HEK293T (cell line): ENCODE measurements around the gene HBQ1.
A peak's percentile ranks its signal among the peaks of the same experiment; 100 is the strongest.
"Not testable (repeated sequence)": the region's sequence is repeated elsewhere in the genome, so short reads cannot be mapped to it uniquely, and the experiment has no call there.

Source experiments
- CTCF ChIA-PET: fragments of 350-600 bp; formaldehyde crosslinking; extraction: SDS; loops from one replicate; lab custom pipeline; 2021; ENCODE audit warnings: antibody characterized with exemption, inconsistent platforms; lab: Yijun Ruan, JAX
- POLR2A ChIA-PET: fragments of 350-600 bp; formaldehyde crosslinking; extraction: SDS; loops from one replicate; lab custom pipeline; 2020; ENCODE audit warnings: antibody characterized with exemption, inconsistent platforms; lab: Yijun Ruan, JAX
- DNase-seq: peaks from one replicate; pipeline ENCODE4 v3.0.0; 2012; ENCODE audit warnings: mixed read lengths; ENCODE audit errors: extremely low spot score
- ARNT ChIP-seq: fragments of 450-650 bp; IDR thresholded peaks from 2 replicates; pipeline ENCODE4 v1.6.1; 2017; ENCODE audit warnings: mild to moderate bottlenecking
- BHLHE40 ChIP-seq: fragments of 450-650 bp; IDR thresholded peaks from 2 replicates; pipeline ENCODE4 v1.6.1; 2016; ENCODE audit warnings: mild to moderate bottlenecking, moderate library complexity, borderline replicate concordance
- CTBP1 ChIP-seq: fragments of 450-650 bp; IDR thresholded peaks from 2 replicates; pipeline ENCODE4 v1.6.1; 2016; ENCODE audit warnings: borderline replicate concordance
- ELF4 ChIP-seq: fragments of 450-650 bp; IDR thresholded peaks from 2 replicates; pipeline ENCODE4 v1.6.1; 2017; ENCODE audit warnings: antibody characterized with exemption
- FOXA1 ChIP-seq: fragments of 450-650 bp; IDR thresholded peaks from 2 replicates; pipeline ENCODE4 v1.6.1; 2016; ENCODE audit warnings: mild to moderate bottlenecking
- FOXK2 ChIP-seq: fragments of 450-650 bp; IDR thresholded peaks from 2 replicates; pipeline ENCODE4 v1.6.1; 2016; ENCODE audit warnings: mild to moderate bottlenecking
- FOXM1 ChIP-seq: fragments of 450-650 bp; IDR thresholded peaks from 2 replicates; pipeline ENCODE4 v1.6.1; 2017; ENCODE audit warnings: mild to moderate bottlenecking, borderline replicate concordance
- HDGF ChIP-seq: fragments of 450-650 bp; IDR thresholded peaks from 2 replicates; pipeline ENCODE4 v1.6.1; 2017; ENCODE audit warnings: antibody characterized with exemption, borderline replicate concordance
- L3MBTL2 ChIP-seq: fragments of 450-650 bp; conservative IDR thresholded peaks from 2 replicates; pipeline ENCODE4 v1.6.1; 2016; ENCODE audit warnings: mild to moderate bottlenecking
- LEF1 ChIP-seq: fragments of 450-650 bp; IDR thresholded peaks from 2 replicates; pipeline ENCODE4 v1.6.1; 2017; ENCODE audit warnings: mild to moderate bottlenecking, borderline replicate concordance
- NFRKB ChIP-seq: fragments of 450-650 bp; IDR thresholded peaks from 2 replicates; pipeline ENCODE4 v1.6.1; 2016; ENCODE audit warnings: mild to moderate bottlenecking, moderate library complexity
- SP1 ChIP-seq: fragments of 450-650 bp; IDR thresholded peaks from 2 replicates; pipeline ENCODE4 v1.6.1; 2017
- SUZ12 ChIP-seq: fragments of 450-650 bp; IDR thresholded peaks from 2 replicates; pipeline ENCODE4 v1.6.1; 2016; ENCODE audit warnings: mild to moderate bottlenecking
- TARDBP ChIP-seq: fragments of 450-650 bp; IDR thresholded peaks from 2 replicates; pipeline ENCODE4 v1.6.1; 2016
- ZNF384 ChIP-seq: fragments of 450-650 bp; IDR thresholded peaks from 2 replicates; pipeline ENCODE4 v1.6.1; 2016
- TF ChIP-seq, protein P1 (sequence below): fragments of 450-650 bp; IDR thresholded peaks from 2 replicates; pipeline ENCODE4 v1.6.1; 2016

Gene HBQ1

DNA sequence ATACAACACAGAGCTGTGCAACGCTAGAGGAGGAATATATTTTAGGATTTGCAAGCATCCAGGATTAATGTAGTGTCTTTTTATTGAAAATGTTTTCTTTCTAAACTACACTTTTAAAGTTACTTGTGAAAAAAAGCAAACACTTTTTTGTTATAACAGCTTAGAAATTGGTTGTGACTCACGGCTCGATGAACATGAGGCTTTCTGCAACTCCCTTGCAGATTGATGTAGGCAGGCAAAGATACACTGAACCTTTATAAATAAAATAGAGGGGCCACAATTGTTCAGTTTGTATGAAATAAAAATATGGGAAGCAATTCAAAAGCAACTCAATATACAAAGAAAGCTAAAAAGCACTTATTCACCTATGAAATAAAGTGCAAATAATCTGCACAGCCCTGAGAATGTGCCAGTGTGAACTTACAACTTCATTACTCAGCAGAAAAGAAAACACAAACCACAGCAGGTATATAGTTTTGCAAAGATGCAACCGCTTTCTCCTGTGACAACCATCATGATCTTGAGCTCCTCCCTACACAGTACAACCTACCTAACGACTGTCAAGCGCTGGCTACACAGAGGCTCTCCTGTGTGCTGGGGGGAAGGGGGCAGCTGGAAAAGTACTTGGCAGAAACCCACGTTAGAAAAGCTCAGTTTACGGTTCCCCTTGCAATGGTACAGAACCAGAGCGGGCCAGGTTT lies 48.0 kb downstream of the HBQ1 start:
- no peak for DNase-seq
- TF ChIP-seq ELF4 (no peak), TARDBP (no peak), FOXM1 (no peak), BHLHE40 (no peak), L3MBTL2 (no peak), CTBP1 (no peak), SUZ12 (no peak), FOXK2 (no peak), HDGF (no peak), ARNT (no peak), FOXA1 (no peak), SP1 (no peak), LEF1 (no peak), NFRKB (no peak), ZNF384 (no peak)
- TF ChIP-seq, protein P1, sequence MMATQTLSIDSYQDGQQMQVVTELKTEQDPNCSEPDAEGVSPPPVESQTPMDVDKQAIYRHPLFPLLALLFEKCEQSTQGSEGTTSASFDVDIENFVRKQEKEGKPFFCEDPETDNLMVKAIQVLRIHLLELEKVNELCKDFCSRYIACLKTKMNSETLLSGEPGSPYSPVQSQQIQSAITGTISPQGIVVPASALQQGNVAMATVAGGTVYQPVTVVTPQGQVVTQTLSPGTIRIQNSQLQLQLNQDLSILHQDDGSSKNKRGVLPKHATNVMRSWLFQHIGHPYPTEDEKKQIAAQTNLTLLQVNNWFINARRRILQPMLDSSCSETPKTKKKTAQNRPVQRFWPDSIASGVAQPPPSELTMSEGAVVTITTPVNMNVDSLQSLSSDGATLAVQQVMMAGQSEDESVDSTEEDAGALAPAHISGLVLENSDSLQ, result no peak
- ChIA-PET POLR2A (interaction anchor here (0.8 to 1.2 kb wide), 4 partner anchors 13 to 175 kb away, joined by 3 read pairs; partner anchors contain the start of genes POLR3K and SNRNP25), CTCF (interaction anchor here (0.7 kb wide), 1 partner anchor 121 kb away, joined by 3 read pairs; no protein-coding TSS in a partner anchor)

DNA sequence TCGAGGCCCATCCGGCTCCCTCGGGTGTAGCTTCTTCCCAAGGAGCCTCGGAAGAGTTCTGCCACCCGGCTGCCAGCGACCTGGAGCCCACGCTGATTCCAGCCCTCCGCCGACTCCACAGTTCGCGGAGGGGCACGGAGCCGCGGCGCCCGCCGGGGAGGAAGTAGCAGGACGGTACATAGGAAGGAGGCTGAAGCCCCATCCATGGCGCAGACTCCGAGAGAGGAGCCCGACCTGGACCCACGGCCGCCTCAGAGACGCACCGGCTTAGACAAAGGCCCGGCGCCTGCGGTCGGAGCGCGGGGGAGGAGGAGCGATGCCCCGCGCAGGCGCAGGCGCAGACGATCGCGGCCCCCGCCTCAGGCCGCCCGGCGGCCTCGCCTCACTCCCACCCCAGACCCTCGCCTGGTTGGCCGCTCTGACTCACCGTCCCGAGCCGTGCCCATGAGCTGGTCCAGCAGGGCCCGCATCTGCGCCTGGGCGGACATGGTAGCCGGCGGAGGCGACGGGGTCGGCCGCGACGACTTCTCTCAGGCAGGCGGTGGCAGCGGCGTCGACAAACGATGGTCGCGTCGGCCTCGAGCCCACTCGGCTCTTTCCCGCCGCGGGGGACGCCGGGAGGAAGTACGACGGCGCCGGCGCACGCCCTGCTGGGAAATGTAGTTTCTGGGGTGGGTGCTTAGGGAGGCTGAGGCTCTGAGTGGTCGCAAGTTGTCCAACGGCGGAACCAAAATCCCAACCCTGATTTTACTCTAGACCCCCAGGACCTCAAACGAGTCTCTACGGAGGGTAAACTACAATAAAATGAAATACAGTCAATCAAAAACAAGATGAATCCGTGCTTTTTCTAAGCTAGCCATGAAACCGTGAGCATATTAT lies 48.8 kb downstream of the HBQ1 start, which contains the start of gene LUC7L:
TSS of gene LUC7L (minus strand) at position 598 of the 879 bp plus-strand sequence. CDS start at position 488, 110 bp downstream.
- ChIA-PET CTCF (interaction anchor here (0.7 kb wide), 1 partner anchor 122 kb away, joined by 3 read pairs; no protein-coding TSS in a partner anchor), POLR2A (interaction anchor here (0.8 to 1.5 kb wide), 6 partner anchors 11 to 175 kb away, joined by 3 to 5 read pairs (median 3); partner anchors contain the start of genes ARHGDIG, POLR3K and SNRNP25)
- TF ChIP-seq LEF1 (no peak), L3MBTL2 (peak; percentile 100), ELF4 (peak; percentile 62; the same call in 1 of the 2 replicates)
- DNase-seq, result peak; percentile 92

DNA sequence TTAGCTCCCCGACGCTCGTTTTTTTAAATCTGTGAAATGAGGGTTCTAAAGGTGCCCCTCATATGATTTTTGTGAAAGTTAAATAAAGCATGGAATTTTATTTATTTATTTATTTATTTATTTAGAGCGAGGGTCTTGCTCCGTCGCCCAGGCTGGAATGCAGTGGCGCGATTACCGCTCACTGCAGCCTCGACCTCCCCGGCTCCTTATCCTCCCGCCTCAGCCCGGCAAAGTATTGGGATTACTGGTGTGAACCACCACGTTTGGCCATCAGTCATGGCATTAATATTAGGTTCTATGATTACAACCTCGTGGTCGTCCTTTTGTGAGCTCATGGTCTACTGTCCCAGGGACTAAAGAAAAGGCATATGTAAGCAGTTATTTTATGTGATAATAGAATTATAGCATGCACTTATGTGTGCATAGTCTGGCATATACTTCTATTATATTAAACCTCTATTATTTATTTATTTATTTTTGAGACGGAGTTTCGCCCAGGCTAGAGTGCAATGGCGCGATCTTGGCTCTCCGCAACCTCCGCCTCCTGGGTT lies 49.5 kb downstream of the HBQ1 start:
- ChIA-PET POLR2A (interaction anchor here (1.3 to 1.5 kb wide), 2 partner anchors 10 to 50 kb away, joined by 4 to 5 read pairs; partner anchors contain the start of gene ARHGDIG), CTCF (no interaction called here)
- DNase-seq, result no peak
- TF ChIP-seq SUZ12 (no peak), ZNF384 (no peak), HDGF (no peak)

DNA sequence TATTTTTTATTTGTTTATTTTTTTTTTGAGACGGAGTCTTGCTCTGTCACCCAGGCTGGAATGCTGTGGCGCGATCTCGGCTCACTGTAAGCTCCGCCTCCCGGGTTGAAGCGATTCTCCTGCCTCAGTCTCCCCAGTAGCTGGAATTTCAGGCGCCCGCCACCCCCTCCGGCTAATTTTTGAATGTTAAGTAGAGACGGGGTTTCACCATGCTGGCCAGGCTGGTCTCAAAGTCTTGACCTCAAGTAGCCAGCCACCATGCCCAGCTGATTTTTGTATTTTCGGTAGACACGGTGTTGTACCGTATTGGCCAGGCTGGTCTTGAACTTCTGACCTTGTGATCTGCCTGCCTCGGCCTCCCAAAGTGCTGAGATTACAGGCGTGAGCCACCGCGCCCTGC lies 50.1 kb downstream of the HBQ1 start:
- DNase-seq, CTCF ChIA-PET: not testable (repeated sequence)
- POLR2A ChIA-PET, result interaction anchor here (1.3 to 1.5 kb wide), 2 partner anchors 10 to 50 kb away, joined by 4 to 5 read pairs; partner anchors contain the start of gene ARHGDIG
